ENCODE data around the gene FAM200B. TPM values are rescaled to one million over a fixed set of nuclear protein-coding genes. Genes with fewer than 3 reads are reported as not detected.

FAM200B gene
- total RNA-seq, 1 experiment from 2014 or later, result 11.2 TPM

DNA sequence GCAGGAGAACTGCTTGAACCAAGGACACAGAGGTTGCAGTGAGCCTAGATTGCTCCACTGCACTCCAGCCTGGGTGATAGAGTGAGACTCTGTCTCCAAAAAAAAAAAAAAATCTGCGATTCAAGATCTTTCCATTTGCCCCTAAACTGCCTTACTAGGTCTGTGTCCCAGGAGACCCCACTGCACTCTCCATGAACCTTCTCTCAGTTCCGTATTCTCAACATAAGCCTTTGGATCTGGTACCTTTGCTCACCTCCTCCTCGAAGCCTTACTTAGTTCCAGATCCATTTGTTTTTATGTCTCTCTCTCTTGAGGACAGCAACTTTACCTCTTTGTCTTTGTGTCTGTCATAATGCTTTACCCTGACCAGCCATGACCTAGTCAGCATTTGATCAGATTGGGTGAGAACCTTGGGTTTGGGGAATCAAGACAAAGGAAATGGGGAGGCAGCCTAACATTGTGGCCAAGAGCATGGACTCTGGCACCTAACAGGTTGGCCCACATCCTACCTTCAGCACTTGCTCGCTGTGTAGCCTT is 55.0 kb downstream of the FAM200B start:
- DNase-seq (ENCODE audit: low spot score), result no peak

DNA sequence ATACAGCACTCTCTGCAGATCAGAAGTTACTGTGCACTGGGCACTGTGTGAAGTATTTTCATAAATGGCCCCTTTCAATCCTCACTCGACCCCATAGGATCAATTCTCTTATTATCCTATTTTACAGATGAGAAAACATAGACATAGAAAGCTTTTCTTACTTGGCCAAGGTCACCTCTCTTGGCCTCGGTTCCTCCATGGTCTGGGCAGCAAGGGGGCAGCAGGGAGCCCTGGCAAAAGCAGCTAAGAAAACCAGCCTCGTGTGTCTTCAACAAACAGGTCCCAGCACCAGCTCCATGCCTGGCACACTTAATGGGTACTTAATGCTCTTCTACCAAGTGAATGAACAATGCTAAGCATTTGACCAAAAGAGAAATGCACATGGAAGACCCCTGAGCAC is 55.6 kb downstream of the FAM200B start:
- DNase-seq (ENCODE audit: low spot score), result no peak

DNA sequence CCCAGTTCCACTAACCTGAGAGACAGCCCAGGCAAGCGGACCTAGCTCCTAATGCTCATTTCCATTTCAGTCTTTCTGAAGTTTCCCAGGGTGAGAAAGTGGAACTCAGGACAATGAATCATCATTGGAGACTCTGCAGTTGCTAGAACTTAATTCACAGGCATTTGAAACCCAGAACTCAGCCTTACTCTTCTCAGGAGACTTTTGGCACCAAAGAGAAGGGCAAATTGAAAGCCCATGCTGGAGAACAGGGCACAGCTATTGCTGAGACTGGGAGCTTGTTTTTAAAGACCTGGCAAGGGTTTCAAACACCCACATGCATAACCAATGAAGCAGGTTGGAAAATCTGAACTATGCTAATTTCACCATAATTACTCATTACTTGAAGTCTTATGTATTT is 57.2 kb downstream of the FAM200B start:
- DNase-seq (ENCODE audit: low spot score), result no peak

Other genes starting within 250 kb of the FAM200B start
- gene CC2D2A, start 211.9 kb upstream of the FAM200B start, total RNA-seq (2014; rRNA removed; shearing (Covaris generic)), result 2.9 and 5.3 TPM in 2 replicates
- 31.0 and 41.4 TPM in 2 replicates for gene FBXL5, start 26.5 kb upstream of the FAM200B start, total RNA-seq (2014; rRNA removed; shearing (Covaris generic))
- not detected in 2 replicates for gene BST1, start 21.2 kb downstream of the FAM200B start, total RNA-seq (2014; rRNA removed; shearing (Covaris generic))
- gene CD38, start 96.5 kb downstream of the FAM200B start, total RNA-seq (2014; rRNA removed; shearing (Covaris generic)), result 0.05 TPM in 1 of 2 replicates, not detected in the other